ENCODE measurements around the gene TP53I11. TPM values are rescaled to one million over a fixed set of nuclear protein-coding genes. Genes with fewer than 3 reads are reported as not detected.

TP53I11 gene
- total and polyA plus RNA-seq, 2 experiments from 2014 or later, result 59.9 to 117 TPM

- Histone ChIP-seq H3K36me3 (ENCODE audit: low read depth) (no peaks in the 10 kb centered on the region), H3K27me3 (replicated peaks; ENCODE audit: insufficient read depth) (peaks cover 21% of the 10 kb centered on the region; the same call in 1 of the 2 replicates), H3K9ac (no peak overlapping the region), H3F3A (ENCODE audit: insufficient read depth) (no peaks in the 10 kb centered on the region), H4K20me1 (ENCODE audit: insufficient read depth) (no peaks in the 10 kb centered on the region), H3K9me2 (ENCODE audit: insufficient read depth) (no peaks in the 10 kb centered on the region), H3K9me3 (ENCODE audit: low read depth) (no peaks in the 10 kb centered on the region), H3K4me3 (no peak overlapping the region), H3K4me2 (ENCODE audit: unreplicated experiment) (no peak overlapping the region), H3K4me1 (ENCODE audit: insufficient read depth) (no peaks in the 10 kb centered on the region), H3K27ac (no peak overlapping the region), H3K79me2 (ENCODE audit: insufficient read depth) (no peaks in the 10 kb centered on the region), H2AFZ (no peak overlapping the region)
- TF ChIP-seq EZH2phosphoT487 (IDR thresholded peaks at IDR 0.05; ENCODE audit: insufficient read depth, low read depth) (no peak), EZH2 (IDR thresholded peaks at IDR 0.05; ENCODE audit: insufficient read depth, poor library complexity, severe bottlenecking) (no peak)
- in situ Hi-C loops (cut with MboI), result loop anchor here (10.0 to 25.0 kb wide), 2 partner anchors 337 to 614 kb away; partner anchors contain the start of gene CD82
- DNase-seq, result no peak
- 43 to 52% methylated on average over 5 of the region's 5 CpGs for WGBS, 2 experiments (ENCODE audit: low coverage in 1 of 2, low lambda C conversion rate in 2 of 2, missing lambda C conversion rate in 2 of 2)
These were observed 48.9 kb downstream of the TP53I11 start for GRCh38 chr11:44901786-44902185.

GRCh38 chr11:44901120-44901633, 49.5 kb downstream of the TP53I11 start:
- H3K9ac ChIP-seq, result no peak overlapping the region
- in situ Hi-C loops (cut with MboI), result loop anchor here (10.0 to 25.0 kb wide), 2 partner anchors 336 to 614 kb away; partner anchors contain the start of gene CD82
- H3K36me3 ChIP-seq (ENCODE audit: low read depth), result no peaks in the 10 kb centered on the region
- peaks cover 21% of the 10 kb centered on the region; the same call in 1 of the 2 replicates for H3K27me3 ChIP-seq (replicated peaks; ENCODE audit: insufficient read depth)
- TF ChIP-seq EZH2 (IDR thresholded peaks at IDR 0.05; ENCODE audit: insufficient read depth, poor library complexity, severe bottlenecking) (no peak), EZH2phosphoT487 (IDR thresholded peaks at IDR 0.05; ENCODE audit: insufficient read depth, low read depth) (no peak)
- WGBS, 2 experiments (ENCODE audit: low coverage in 1 of 2, low lambda C conversion rate in 2 of 2, missing lambda C conversion rate in 2 of 2), result 74 to 80% methylated on average over 7 of the region's 7 CpGs
- no peak for DNase-seq
- H3K79me2 ChIP-seq (ENCODE audit: insufficient read depth), result no peaks in the 10 kb centered on the region
- no peaks in the 10 kb centered on the region for H3K9me3 ChIP-seq (ENCODE audit: low read depth)
- no peaks in the 10 kb centered on the region for H3F3A ChIP-seq (ENCODE audit: insufficient read depth)
- no peak overlapping the region for H3K4me3 ChIP-seq
- no peaks in the 10 kb centered on the region for H3K9me2 ChIP-seq (ENCODE audit: insufficient read depth)
- no peak overlapping the region for H3K4me2 ChIP-seq (ENCODE audit: unreplicated experiment)
- no peaks in the 10 kb centered on the region for H4K20me1 ChIP-seq (ENCODE audit: insufficient read depth)
- no peak overlapping the region for H3K27ac ChIP-seq
- H3K4me1 ChIP-seq (ENCODE audit: insufficient read depth), result no peaks in the 10 kb centered on the region
- no peak overlapping the region for H2AFZ ChIP-seq

- Histone ChIP-seq H3K27me3 (replicated peaks; ENCODE audit: insufficient read depth) (peaks cover 26% of the 10 kb centered on the region), H3F3A (ENCODE audit: insufficient read depth) (no peaks in the 10 kb centered on the region), H3K36me3 (ENCODE audit: low read depth) (no peaks in the 10 kb centered on the region), H2AFZ (no peak overlapping the region), H3K9me3 (ENCODE audit: low read depth) (no peaks in the 10 kb centered on the region), H3K79me2 (ENCODE audit: insufficient read depth) (no peaks in the 10 kb centered on the region), H3K4me1 (ENCODE audit: insufficient read depth) (no peaks in the 10 kb centered on the region), H3K4me3 (no peak overlapping the region), H3K27ac (no peak overlapping the region), H4K20me1 (ENCODE audit: insufficient read depth) (no peaks in the 10 kb centered on the region), H3K9ac (no peak overlapping the region), H3K4me2 (ENCODE audit: unreplicated experiment) (no peak overlapping the region), H3K9me2 (ENCODE audit: insufficient read depth) (no peaks in the 10 kb centered on the region)
- 59% methylated on average over 3 of the region's 3 CpGs for WGBS, 2 experiments (ENCODE audit: low coverage in 1 of 2, low lambda C conversion rate in 2 of 2, missing lambda C conversion rate in 2 of 2)
- DNase-seq, result peak; percentile 57
- in situ Hi-C loops (cut with MboI), result loop anchor here (10.0 to 25.0 kb wide), 2 partner anchors 335 to 613 kb away; partner anchors contain the start of gene CD82
- TF ChIP-seq EZH2 (IDR thresholded peaks at IDR 0.05; ENCODE audit: insufficient read depth, poor library complexity, severe bottlenecking) (no peak), EZH2phosphoT487 (IDR thresholded peaks at IDR 0.05; ENCODE audit: insufficient read depth, low read depth) (no peak)
These were observed 50.7 kb downstream of the TP53I11 start for GRCh38 chr11:44899959-44900358.

- Histone ChIP-seq H3K36me3 (ENCODE audit: low read depth) (no peaks in the 10 kb centered on the region), H3F3A (ENCODE audit: insufficient read depth) (no peaks in the 10 kb centered on the region), H3K9me3 (ENCODE audit: low read depth) (no peaks in the 10 kb centered on the region), H3K4me1 (ENCODE audit: insufficient read depth) (0 out of 2 replicates have a peak, but pooled peaks cover under 1% of the 10 kb centered on the region), H2AFZ (no peak overlapping the region), H3K27me3 (replicated peaks; ENCODE audit: insufficient read depth) (peaks cover 33% of the 10 kb centered on the region), H4K20me1 (ENCODE audit: insufficient read depth) (no peaks in the 10 kb centered on the region), H3K27ac (no peak overlapping the region), H3K4me2 (ENCODE audit: unreplicated experiment) (peak overlapping the region; percentile 25), H3K4me3 (no peak overlapping the region), H3K9ac (no peak overlapping the region), H3K9me2 (ENCODE audit: insufficient read depth) (no peaks in the 10 kb centered on the region), H3K79me2 (ENCODE audit: insufficient read depth) (no peaks in the 10 kb centered on the region)
- in situ Hi-C loops (cut with MboI), result loop anchor here (5.0 kb wide), 1 partner anchor 167 kb away; the partner anchor contains the start of gene TSPAN18
- WGBS, 2 experiments (ENCODE audit: low coverage in 1 of 2, low lambda C conversion rate in 2 of 2, missing lambda C conversion rate in 2 of 2), result 14 to 19% methylated on average over 21 of the region's 21 CpGs
- TF ChIP-seq EZH2 (IDR thresholded peaks at IDR 0.05; ENCODE audit: insufficient read depth, poor library complexity, severe bottlenecking) (no peak), EZH2phosphoT487 (IDR thresholded peaks at IDR 0.05; ENCODE audit: insufficient read depth, low read depth) (no peak)
- DNase-seq, result peak; percentile 80
These were observed 56.7 kb downstream of the TP53I11 start for GRCh38 chr11:44893846-44894617.
